Choroid plexus epithelial cell (primary cell): ENCODE measurements around the gene TMEM178A.
"Not testable (repeated sequence)": the region's sequence is repeated elsewhere in the genome, so short reads cannot be mapped to it uniquely, and the experiment has no call there.

ENCODE experiments used
- DNase-seq: peaks from one replicate; pipeline ENCODE4 v3.0.0-alpha.2; 2010; ENCODE audit warnings: low read depth
- H3K4me3 ChIP-seq: 2 replicates; pipeline ENCODE4 v1.5.1; 2011; ENCODE audit warnings: low read depth, mild to moderate bottlenecking, control low read depth, low read length, moderate library complexity
- TF ChIP-seq, protein P1 (sequence below): conservative IDR thresholded peaks from 2 replicates; pipeline ENCODE4 v1.5.1; 2011; ENCODE audit warnings: low read depth, mild to moderate bottlenecking, control low read depth, inconsistent platforms, low read length, moderate library complexity

The TMEM178A gene

DNA sequence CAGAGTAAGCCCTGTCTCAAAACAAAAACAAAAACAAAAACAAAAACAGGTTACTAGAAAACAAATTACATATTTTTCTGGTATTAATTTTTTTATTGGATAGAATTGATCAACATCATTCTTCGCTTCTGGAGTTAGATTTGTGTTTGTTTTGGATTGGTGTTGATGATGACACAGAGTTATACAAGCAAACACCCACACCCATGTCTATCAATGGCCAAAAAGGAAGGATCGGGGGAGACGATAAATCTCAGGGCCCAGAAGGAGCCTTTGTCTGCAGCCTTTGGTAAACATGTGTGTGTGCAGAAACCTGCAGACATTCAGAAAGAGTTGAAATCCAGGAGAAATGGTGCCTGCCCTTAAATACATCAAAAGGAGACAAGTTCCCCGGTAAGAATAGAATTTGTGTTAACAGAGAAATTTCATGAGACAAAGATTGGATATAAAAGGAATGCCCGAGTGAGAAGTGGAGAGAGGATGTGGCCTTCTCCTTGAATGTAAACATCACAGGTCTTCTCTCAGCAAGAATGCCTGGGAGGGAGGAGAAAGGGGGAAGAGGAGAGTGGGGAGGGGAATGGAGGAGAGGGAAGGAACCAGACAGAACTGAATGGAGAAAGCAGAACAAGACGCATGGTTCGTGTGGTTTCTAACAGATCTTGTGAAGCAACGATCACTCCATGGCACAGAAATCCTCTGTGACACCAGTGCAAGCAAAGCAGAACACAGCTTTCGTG lies 40.4 kb upstream of the TMEM178A start:
- DNase-seq, result no peak
- H3K4me3 ChIP-seq, result no peak overlapping the region
- TF ChIP-seq, protein P1, sequence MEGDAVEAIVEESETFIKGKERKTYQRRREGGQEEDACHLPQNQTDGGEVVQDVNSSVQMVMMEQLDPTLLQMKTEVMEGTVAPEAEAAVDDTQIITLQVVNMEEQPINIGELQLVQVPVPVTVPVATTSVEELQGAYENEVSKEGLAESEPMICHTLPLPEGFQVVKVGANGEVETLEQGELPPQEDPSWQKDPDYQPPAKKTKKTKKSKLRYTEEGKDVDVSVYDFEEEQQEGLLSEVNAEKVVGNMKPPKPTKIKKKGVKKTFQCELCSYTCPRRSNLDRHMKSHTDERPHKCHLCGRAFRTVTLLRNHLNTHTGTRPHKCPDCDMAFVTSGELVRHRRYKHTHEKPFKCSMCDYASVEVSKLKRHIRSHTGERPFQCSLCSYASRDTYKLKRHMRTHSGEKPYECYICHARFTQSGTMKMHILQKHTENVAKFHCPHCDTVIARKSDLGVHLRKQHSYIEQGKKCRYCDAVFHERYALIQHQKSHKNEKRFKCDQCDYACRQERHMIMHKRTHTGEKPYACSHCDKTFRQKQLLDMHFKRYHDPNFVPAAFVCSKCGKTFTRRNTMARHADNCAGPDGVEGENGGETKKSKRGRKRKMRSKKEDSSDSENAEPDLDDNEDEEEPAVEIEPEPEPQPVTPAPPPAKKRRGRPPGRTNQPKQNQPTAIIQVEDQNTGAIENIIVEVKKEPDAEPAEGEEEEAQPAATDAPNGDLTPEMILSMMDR, result no peak

DNA sequence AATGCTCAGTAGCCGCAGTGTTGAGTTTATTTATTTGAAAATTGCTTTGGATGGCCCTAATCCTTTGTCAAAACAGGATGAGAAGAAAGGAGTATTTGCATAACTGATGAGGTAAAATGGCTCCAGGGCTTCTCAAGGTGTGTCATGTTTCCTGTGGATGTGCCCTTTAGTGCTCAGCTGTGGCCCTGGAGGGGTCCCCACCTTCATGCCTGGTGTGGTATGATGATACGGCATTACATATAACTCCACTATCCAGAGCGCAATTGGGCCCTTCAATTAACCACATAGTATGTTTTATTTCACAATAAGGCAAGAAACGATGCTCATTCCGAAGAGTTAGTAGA lies 39.8 kb upstream of the TMEM178A start:
- TF ChIP-seq, protein P1, result no peak
- H3K4me3 ChIP-seq, result no peak overlapping the region
- DNase-seq, result no peak

DNA sequence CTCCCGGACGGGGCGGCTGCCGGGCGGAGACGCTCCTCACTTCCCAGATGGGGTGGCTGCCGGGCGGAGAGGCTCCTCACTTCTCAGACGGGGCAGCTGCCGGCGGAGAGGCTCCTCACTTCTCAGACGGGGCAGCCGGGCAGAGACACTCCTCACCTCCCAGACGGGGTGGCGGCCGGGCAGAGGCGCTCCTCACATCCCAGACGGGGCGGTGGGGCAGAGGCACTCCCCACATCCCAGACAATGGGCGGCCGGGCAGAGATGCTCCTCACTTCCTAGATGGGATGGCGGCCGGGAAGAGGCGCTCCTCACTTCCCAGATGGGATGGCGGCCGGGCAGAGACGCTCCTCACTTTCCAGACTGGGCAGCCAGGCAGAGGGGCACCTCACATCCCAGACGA lies 37.4 kb upstream of the TMEM178A start:
- not testable (repeated sequence) for DNase-seq, H3K4me3 ChIP-seq

DNA sequence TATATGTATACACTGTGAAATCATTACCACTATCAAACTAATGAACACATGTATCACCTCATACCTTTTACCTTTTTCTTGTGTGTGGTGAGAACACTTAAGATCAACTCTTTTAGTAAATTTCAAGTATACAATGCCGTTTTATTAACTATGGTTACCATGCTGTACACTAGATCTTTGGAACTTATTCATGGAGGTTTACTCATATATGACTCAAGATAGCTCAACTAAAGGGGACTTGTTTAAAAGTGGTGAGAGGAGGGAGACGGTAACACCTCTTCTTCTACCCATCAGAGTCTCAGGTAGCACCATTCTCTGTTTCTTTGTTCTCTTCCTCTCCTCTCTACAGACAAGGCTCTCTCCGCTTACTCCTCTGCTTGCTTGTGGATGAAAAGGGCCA lies 36.1 kb upstream of the TMEM178A start:
- TF ChIP-seq, protein P1, result no peak
- H3K4me3 ChIP-seq, result no peak overlapping the region
- no peak for DNase-seq

DNA sequence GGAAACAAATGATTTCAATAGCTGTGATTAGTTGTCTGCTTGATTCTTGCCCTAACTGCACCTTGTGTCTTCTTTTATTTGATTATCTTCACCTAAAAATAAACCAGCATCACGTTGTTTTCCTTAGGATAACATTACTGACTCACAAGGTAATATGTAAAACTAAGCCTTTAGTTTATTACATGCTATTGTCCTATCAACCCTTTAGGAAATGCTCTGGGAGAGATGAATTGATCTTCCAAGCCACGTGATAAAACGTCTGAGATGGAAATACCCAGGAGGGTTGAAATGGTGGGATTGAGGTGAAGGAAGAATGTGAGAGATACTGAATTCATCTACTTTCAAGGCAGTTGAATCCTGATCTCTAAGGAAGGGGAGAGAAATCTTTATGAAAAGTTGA lies 34.5 kb upstream of the TMEM178A start:
- TF ChIP-seq, protein P1, result no peak
- DNase-seq, result no peak
- no peak overlapping the region for H3K4me3 ChIP-seq

DNA sequence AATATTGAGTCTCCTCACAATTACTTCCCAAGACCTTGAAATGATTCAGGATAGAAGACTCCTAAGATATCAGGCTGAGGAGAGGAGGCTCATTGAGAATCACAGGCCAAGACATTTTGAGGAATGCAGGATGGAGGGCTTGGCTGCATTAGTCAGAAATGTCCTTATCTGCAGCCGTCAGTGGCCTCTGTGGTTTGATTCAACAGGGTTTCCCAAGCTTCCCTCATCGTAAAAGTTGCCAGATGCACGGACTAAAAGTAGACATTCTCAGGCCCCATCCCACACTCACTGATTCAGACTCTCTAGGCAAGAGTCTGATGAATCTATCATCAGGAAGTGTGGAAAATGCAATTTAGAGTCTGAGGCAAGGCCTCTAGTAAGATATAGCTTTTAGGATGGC lies 34.0 kb upstream of the TMEM178A start:
- TF ChIP-seq, protein P1, result no peak
- peak; percentile 87 for DNase-seq
- no peak overlapping the region for H3K4me3 ChIP-seq

DNA sequence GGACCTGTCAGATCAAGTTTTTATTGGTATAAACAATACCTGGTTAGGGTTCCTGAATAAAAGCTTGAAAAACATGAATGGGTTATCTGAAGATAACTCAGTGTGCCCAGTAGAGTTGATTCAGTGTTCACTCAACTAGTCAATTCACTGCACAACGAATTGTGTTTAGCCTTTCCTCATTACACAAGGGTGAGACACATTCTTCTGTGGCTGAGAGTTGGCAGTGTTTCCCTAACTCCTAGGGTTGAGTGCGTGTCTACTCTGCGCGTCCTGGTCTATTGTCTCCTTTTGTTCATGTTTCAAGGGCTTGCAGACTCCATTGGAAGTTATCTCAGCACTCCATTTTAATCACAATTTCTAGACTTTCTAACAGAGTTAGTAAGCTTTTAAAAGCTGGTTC lies 32.8 kb upstream of the TMEM178A start:
- TF ChIP-seq, protein P1, result no peak
- DNase-seq, result peak; percentile 63
- no peak overlapping the region for H3K4me3 ChIP-seq

DNA sequence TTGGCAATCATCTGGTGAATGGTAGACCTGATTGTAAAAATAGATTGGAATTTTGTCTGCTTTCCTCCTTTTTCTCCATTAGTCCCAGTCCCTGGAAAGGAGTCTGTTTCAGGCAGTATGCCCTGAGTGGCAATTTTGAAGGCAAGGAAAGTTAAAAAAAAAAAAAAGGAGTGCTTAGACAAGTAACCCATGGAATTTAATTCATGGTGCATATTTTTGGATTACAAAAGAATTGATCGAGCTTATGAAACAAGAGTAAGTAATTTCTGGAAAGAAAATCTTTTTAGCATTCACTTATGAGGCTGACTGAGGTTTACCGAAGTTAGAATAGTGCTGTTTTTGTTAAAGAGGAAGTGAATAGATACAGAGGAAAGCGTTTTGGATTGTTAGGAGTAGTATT lies 29.4 kb upstream of the TMEM178A start:
- DNase-seq, result no peak
- TF ChIP-seq, protein P1, result no peak

More for the DNA sequence above, 29.4 kb upstream of the TMEM178A start:
- no peak overlapping the region for H3K4me3 ChIP-seq
